Neural progenitor cell (in vitro differentiated cells): Measurements from ENCODE around the gene RNF123.

Source experiments
- CTCF ChIP-seq: fragments of 200-600 bp; sonication (generic); IDR thresholded peaks from 2 replicates; pipeline ENCODE4 v1.5.1; 2017; ENCODE audit warnings: antibody characterized with exemption, mild to moderate bottlenecking
- EZH2 ChIP-seq: fragments of 200-600 bp; sonication (generic); IDR thresholded peaks from 2 replicates; pipeline ENCODE4 v1.6.1; 2017; ENCODE audit warnings: antibody characterized with exemption, mild to moderate bottlenecking, moderate library complexity

- TF ChIP-seq CTCF = no peak
- TF ChIP-seq EZH2 = no peak
Observed at GRCh38 chr3:49759226-49759625, 69.9 kb downstream of the RNF123 start.
